ENCODE data around the gene SUPT5H. TPM values are rescaled to one million over a fixed set of nuclear protein-coding genes. Genes with fewer than 3 reads are reported as not detected.

The SUPT5H gene
- total and polyA plus RNA-seq, 2 of the 13 experiments (the other 11 are each of a cell fraction or from before 2014, with no cell fraction given), result 48.2 to 51.7 TPM

DNA sequence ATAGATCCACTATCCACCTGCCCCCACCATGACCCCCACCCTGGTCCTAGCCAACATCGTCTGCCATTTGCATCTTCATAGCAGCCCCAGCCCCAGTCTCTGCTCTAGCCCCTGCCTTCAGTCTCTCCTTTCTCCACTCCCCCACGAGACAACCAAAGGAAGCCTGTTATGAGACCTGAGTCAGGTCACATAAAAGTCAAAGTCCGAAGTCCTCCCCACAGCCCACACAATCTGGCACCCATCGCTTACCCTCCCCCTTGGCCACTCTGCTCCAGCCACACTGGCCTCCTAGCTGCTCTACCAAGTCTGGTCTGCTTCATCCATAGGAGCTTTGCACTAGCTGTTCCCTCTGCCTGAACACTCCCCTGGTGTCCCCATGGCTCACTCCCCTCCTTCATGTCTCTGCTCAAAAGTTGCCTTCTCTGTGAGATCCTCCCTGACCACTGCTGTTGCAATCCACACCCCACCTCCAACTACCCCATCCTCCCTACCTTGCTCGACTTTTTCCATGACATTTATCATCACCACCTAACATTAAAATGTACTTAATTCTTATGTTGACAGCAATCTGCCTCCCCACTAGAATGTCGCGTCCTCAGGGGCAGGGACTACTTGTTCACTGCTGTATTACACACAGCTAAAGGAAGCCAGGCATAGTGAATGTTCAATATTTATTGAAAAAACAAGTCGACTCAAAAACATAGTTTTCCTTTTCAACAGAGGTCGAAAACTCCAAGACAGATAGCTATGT lies 34.1 kb upstream of the SUPT5H start (continued):
- TF ChIP-seq, protein P1, sequence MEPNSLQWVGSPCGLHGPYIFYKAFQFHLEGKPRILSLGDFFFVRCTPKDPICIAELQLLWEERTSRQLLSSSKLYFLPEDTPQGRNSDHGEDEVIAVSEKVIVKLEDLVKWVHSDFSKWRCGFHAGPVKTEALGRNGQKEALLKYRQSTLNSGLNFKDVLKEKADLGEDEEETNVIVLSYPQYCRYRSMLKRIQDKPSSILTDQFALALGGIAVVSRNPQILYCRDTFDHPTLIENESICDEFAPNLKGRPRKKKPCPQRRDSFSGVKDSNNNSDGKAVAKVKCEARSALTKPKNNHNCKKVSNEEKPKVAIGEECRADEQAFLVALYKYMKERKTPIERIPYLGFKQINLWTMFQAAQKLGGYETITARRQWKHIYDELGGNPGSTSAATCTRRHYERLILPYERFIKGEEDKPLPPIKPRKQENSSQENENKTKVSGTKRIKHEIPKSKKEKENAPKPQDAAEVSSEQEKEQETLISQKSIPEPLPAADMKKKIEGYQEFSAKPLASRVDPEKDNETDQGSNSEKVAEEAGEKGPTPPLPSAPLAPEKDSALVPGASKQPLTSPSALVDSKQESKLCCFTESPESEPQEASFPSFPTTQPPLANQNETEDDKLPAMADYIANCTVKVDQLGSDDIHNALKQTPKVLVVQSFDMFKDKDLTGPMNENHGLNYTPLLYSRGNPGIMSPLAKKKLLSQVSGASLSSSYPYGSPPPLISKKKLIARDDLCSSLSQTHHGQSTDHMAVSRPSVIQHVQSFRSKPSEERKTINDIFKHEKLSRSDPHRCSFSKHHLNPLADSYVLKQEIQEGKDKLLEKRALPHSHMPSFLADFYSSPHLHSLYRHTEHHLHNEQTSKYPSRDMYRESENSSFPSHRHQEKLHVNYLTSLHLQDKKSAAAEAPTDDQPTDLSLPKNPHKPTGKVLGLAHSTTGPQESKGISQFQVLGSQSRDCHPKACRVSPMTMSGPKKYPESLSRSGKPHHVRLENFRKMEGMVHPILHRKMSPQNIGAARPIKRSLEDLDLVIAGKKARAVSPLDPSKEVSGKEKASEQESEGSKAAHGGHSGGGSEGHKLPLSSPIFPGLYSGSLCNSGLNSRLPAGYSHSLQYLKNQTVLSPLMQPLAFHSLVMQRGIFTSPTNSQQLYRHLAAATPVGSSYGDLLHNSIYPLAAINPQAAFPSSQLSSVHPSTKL (CRISPR knock-in tag; IDR thresholded peaks at IDR 0.05), result peak; percentile 62; the same call in 1 of the 2 replicates
- peak; percentile 90 for TF ChIP-seq RXRB (CRISPR knock-in tag; IDR thresholded peaks at IDR 0.05; ENCODE audit: borderline replicate concordance)
- TF ChIP-seq, protein P2, sequence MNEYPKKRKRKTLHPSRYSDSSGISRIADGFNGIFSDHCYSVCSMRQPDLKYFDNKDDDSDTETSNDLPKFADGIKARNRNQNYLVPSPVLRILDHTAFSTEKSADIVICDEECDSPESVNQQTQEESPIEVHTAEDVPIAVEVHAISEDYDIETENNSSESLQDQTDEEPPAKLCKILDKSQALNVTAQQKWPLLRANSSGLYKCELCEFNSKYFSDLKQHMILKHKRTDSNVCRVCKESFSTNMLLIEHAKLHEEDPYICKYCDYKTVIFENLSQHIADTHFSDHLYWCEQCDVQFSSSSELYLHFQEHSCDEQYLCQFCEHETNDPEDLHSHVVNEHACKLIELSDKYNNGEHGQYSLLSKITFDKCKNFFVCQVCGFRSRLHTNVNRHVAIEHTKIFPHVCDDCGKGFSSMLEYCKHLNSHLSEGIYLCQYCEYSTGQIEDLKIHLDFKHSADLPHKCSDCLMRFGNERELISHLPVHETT (CRISPR knock-in tag; conservative IDR thresholded peaks at IDR 0.05), result no peak; the same call in 1 of the 2 replicates
- no peak for TF ChIP-seq ZFP36 (IDR thresholded peaks at IDR 0.05; ENCODE audit: borderline replicate concordance, low read depth, low read length, partially characterized antibody)
- TF ChIP-seq, protein P3, sequence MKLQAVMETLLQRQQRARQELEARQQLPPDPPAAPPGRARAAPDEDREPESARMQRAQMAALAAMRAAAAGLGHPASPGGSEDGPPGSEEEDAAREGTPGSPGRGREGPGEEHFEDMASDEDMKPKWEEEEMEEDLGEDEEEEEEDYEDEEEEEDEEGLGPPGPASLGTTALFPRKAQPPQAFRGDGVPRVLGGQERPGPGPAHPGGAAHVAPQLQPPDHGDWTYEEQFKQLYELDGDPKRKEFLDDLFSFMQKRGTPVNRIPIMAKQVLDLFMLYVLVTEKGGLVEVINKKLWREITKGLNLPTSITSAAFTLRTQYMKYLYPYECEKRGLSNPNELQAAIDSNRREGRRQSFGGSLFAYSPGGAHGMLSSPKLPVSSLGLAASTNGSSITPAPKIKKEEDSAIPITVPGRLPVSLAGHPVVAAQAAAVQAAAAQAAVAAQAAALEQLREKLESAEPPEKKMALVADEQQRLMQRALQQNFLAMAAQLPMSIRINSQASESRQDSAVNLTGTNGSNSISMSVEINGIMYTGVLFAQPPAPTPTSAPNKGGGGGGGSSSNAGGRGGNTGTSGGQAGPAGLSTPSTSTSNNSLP (IDR thresholded peaks at IDR 0.05; ENCODE audit: low read depth, low read length), result peak; percentile 36; the same call in 1 of the 2 replicates
- TF ChIP-seq RFX5 (IDR thresholded peaks at IDR 0.05; ENCODE audit: low read depth, low read length), result no peak
- 0 out of 2 replicates have a peak, but pooled peaks have one; percentile 28 for TF ChIP-seq GTF2F1 (IDR thresholded peaks at IDR 0.05; ENCODE audit: low read length)
- peak; percentile 81; the same call in 1 of the 2 replicates for TF ChIP-seq SIN3A (IDR thresholded peaks at IDR 0.05; ENCODE audit: borderline replicate concordance, low read depth, low read length)
- TF ChIP-seq SOX5 (CRISPR knock-in tag; IDR thresholded peaks at IDR 0.05; ENCODE audit: borderline replicate concordance), result peak; percentile 40; the same call in 1 of the 2 replicates
- TF ChIP-seq NCOA2 (CRISPR knock-in tag; IDR thresholded peaks at IDR 0.05), result peak; percentile 34; the same call in 1 of the 2 replicates
- TF ChIP-seq ZNF33A (CRISPR knock-in tag; IDR thresholded peaks at IDR 0.05; ENCODE audit: borderline replicate concordance), result no peak
- TF ChIP-seq HNF4G (IDR thresholded peaks at IDR 0.05; ENCODE audit: borderline replicate concordance, low read depth, low read length), result peak; percentile 96
- peak; percentile 90 for TF ChIP-seq HNF4G (CRISPR knock-in tag; IDR thresholded peaks at IDR 0.05; ENCODE audit: borderline replicate concordance, low read depth)
- no peak for TF ChIP-seq GABPA (IDR thresholded peaks at IDR 0.05; ENCODE audit: low read depth, low read length)
- peak; percentile 32 for TF ChIP-seq GABPA (CRISPR knock-in tag; IDR thresholded peaks at IDR 0.05; ENCODE audit: low read depth)
- TF ChIP-seq PTBP1 (IDR thresholded peaks at IDR 0.05; ENCODE audit: low read depth, low read length, poor library complexity, severe bottlenecking), result no peak
- TF ChIP-seq HNF4A (CRISPR knock-in tag; IDR thresholded peaks at IDR 0.05), result peak; percentile 94
- TF ChIP-seq ZNF224 (CRISPR knock-in tag; IDR thresholded peaks at IDR 0.05), result no peak
- TF ChIP-seq TOE1 (CRISPR knock-in tag; IDR thresholded peaks at IDR 0.05), result no peak
- TF ChIP-seq, protein P4, sequence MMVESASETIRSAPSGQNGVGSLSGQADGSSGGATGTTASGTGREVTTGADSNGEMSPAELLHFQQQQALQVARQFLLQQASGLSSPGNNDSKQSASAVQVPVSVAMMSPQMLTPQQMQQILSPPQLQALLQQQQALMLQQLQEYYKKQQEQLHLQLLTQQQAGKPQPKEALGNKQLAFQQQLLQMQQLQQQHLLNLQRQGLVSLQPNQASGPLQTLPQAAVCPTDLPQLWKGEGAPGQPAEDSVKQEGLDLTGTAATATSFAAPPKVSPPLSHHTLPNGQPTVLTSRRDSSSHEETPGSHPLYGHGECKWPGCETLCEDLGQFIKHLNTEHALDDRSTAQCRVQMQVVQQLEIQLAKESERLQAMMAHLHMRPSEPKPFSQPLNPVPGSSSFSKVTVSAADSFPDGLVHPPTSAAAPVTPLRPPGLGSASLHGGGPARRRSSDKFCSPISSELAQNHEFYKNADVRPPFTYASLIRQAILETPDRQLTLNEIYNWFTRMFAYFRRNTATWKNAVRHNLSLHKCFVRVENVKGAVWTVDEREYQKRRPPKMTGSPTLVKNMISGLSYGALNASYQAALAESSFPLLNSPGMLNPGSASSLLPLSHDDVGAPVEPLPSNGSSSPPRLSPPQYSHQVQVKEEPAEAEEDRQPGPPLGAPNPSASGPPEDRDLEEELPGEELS (CRISPR knock-in tag; IDR thresholded peaks at IDR 0.05), result peak; percentile 68
- TF ChIP-seq POLR2A (IDR thresholded peaks at IDR 0.05; ENCODE audit: insufficient read depth in 1 of 2, low read depth in 2 of 2, low read length in 2 of 2), result peak in 1 of 2 experiments; percentile 65; a peak in 2 of 4 replicates
- no peak for TF ChIP-seq MBNL3 (CRISPR knock-in tag; conservative IDR thresholded peaks at IDR 0.05)
